GM15510 (cell line): Measurements from ENCODE around the gene OTOF.

Source experiments
- POLR2A ChIP-seq: IDR thresholded peaks from 3 replicates; pipeline ENCODE4 v1.6.1; 2011; ENCODE audit warnings: borderline replicate concordance; ENCODE audit not compliant: insufficient read length; ENCODE audit errors: extremely low read depth

OTOF gene

GRCh38 chr2:26477911-26478253, at the start of gene OTOF:
OTOF (minus strand) TSS chr2:26478124.
- TF ChIP-seq POLR2A, result no peak

- no peak for TF ChIP-seq POLR2A
Observed at GRCh38 chr2:26526589-26526988, 48.7 kb upstream of the OTOF start.

- no peak for TF ChIP-seq POLR2A
Observed at GRCh38 chr2:26526105-26526504, 48.2 kb upstream of the OTOF start.

- no peak for TF ChIP-seq POLR2A
Observed at GRCh38 chr2:26523750-26524149, 45.8 kb upstream of the OTOF start.

- no peak for TF ChIP-seq POLR2A
Observed at GRCh38 chr2:26522751-26523171, 44.8 kb upstream of the OTOF start.

GRCh38 chr2:26522325-26522724, 44.4 kb upstream of the OTOF start:
- TF ChIP-seq POLR2A, result no peak

- no peak for TF ChIP-seq POLR2A
Observed at GRCh38 chr2:26521913-26522180, 43.9 kb upstream of the OTOF start.

GRCh38 chr2:26521054-26521912, 43.4 kb upstream of the OTOF start:
- no peak for TF ChIP-seq POLR2A

- TF ChIP-seq POLR2A, result no peak
Observed at GRCh38 chr2:26520148-26520449, 42.2 kb upstream of the OTOF start.

GRCh38 chr2:26519396-26520147, 41.6 kb upstream of the OTOF start:
- no peak for TF ChIP-seq POLR2A

GRCh38 chr2:26516781-26517180, 38.9 kb upstream of the OTOF start:
- no peak for TF ChIP-seq POLR2A

GRCh38 chr2:26516246-26516645, 38.3 kb upstream of the OTOF start:
- TF ChIP-seq POLR2A, result no peak

GRCh38 chr2:26515771-26516170, 37.8 kb upstream of the OTOF start:
- no peak for TF ChIP-seq POLR2A

GRCh38 chr2:26514045-26514444, 36.1 kb upstream of the OTOF start:
- no peak for TF ChIP-seq POLR2A

- no peak for TF ChIP-seq POLR2A
Observed at GRCh38 chr2:26513261-26513660, 35.3 kb upstream of the OTOF start.

GRCh38 chr2:26511466-26511865, 33.5 kb upstream of the OTOF start:
- no peak for TF ChIP-seq POLR2A
